Naive thymus-derived CD4-positive, alpha-beta T cell (primary cell): ENCODE data around the gene MAP6. TPM values are rescaled to one million over a fixed set of nuclear protein-coding genes. Genes with fewer than 3 reads are reported as not detected.

ENCODE experiments used
- ATAC-seq: fragments of 150-1000 bp; cut with Tn5 transposase; 2 replicates; pipeline ENCODE4 v1.10.0; 2021; ENCODE audit warnings: mild to moderate bottlenecking, moderate library complexity
- CTCF ChIA-PET: fragments of 350-600 bp; sonication (Branson Sonifier 250); formaldehyde crosslinking; loops from one replicate; lab custom pipeline; 2021; ENCODE audit warnings: antibody characterized with exemption; lab: Charles Lee
- POLR2A ChIA-PET: fragments of 350-600 bp; sonication (Branson Sonifier 250); formaldehyde crosslinking; loops from one replicate; lab custom pipeline; 2021; ENCODE audit warnings: antibody characterized with exemption, inconsistent platforms; lab: Charles Lee
- DNase-seq, 9 donors: peaks; one replicate each; pipeline versions ENCODE4 v3.0.0 to v3.0.0-alpha.2; 2020 to 2022; ENCODE audit warnings: mixed read lengths in 1 of 9
- H3K27ac ChIP-seq: one replicate; pipeline ENCODE4 v1.7.0; 2013; ENCODE audit warnings: mild to moderate bottlenecking, low read depth, low read length, moderate library complexity
- H3K27me3 ChIP-seq, 2 donors: one replicate each; pipeline ENCODE4 v1.7.0; 2013; ENCODE audit warnings: low read length in 2 of 2, mild to moderate bottlenecking in 2 of 2, moderate library complexity in 2 of 2; ENCODE audit not compliant: control insufficient read depth in 2 of 2, insufficient read depth in 2 of 2
- H3K36me3 ChIP-seq, 3 experiments: 1 replicate in 2 of 3; 2 replicates in 1 of 3; pipeline ENCODE4 v1.7.0; 2013; ENCODE audit warnings: low read length in 3 of 3, mild to moderate bottlenecking in 3 of 3, moderate library complexity in 1 of 3; ENCODE audit not compliant: insufficient read depth in 3 of 3, control insufficient read depth in 2 of 3
- H3K4me1 ChIP-seq, 2 donors: one replicate each; pipeline ENCODE4 v1.7.0; 2013; ENCODE audit warnings: low read length in 2 of 2, mild to moderate bottlenecking in 2 of 2, moderate library complexity in 1 of 2; ENCODE audit not compliant: control insufficient read depth in 2 of 2, insufficient read depth in 2 of 2
- H3K4me3 ChIP-seq: 2 replicates; pipeline ENCODE4 v1.7.0; 2013; ENCODE audit warnings: mild to moderate bottlenecking, low read length
- H3K9me3 ChIP-seq, 3 experiments: 1 replicate in 2 of 3; 2 replicates in 1 of 3; pipeline ENCODE4 v1.7.0; 2013; ENCODE audit warnings: low read length in 3 of 3; ENCODE audit not compliant: control insufficient read depth in 2 of 3
- H3K27ac Mint-ChIP-seq, 9 donors: one replicate each; pipeline ENCODE4 v1.8.0; 2020 to 2022; ENCODE audit warnings: mixed read lengths in 9 of 9, mild to moderate bottlenecking in 8 of 9, moderate library complexity in 5 of 9, inconsistent platforms in 2 of 9
- H3K27me3 Mint-ChIP-seq, 5 donors: one replicate each; pipeline ENCODE4 v1.8.0; 2021 to 2022; ENCODE audit warnings: mixed read lengths in 5 of 5, mild to moderate bottlenecking in 1 of 5
- H3K36me3 Mint-ChIP-seq, 5 donors: one replicate each; pipeline ENCODE4 v1.8.0; 2020 to 2022; ENCODE audit warnings: mixed read lengths in 5 of 5, mild to moderate bottlenecking in 3 of 5, inconsistent platforms in 1 of 5
- H3K4me1 Mint-ChIP-seq, 7 donors: one replicate each; pipeline ENCODE4 v1.8.0; 2020 to 2022; ENCODE audit warnings: mixed read lengths in 7 of 7, mild to moderate bottlenecking in 3 of 7, inconsistent platforms in 1 of 7
- H3K4me3 Mint-ChIP-seq, 10 donors: one replicate each; pipeline ENCODE4 v1.8.0; 2020 to 2022; ENCODE audit warnings: mild to moderate bottlenecking in 10 of 10, mixed read lengths in 10 of 10, moderate library complexity in 6 of 10, inconsistent platforms in 2 of 10
- H3K9me3 Mint-ChIP-seq, 11 donors: one replicate each; pipeline ENCODE4 v1.8.0; 2020 to 2022; ENCODE audit warnings: mixed read lengths in 11 of 11, mild to moderate bottlenecking in 4 of 11, inconsistent platforms in 1 of 11, moderate library complexity in 1 of 11
- intact Hi-C, 2 donors: fragments of 100-400 bp; cut with micrococcal nuclease; formaldehyde crosslinking; loops; one replicate each; pipeline ENCODE4 v1.15.1; 2023
- polyA plus RNA-seq, 2 donors: library from polyadenylated mRNA; unstranded; fragments of 300-500 nt; fragmentation: Illumina TruSeq; gene quantifications; one replicate each; pipeline ENCODE4 v1.2.3, GENCODE V29; 2021
- total RNA-seq, 6 experiments: library from RNA in 5 of 6; stranded (reverse) in 5 of 6; gene quantifications; 1 replicate in 5 of 6; 2 replicates in 1 of 6; pipeline ENCODE4 v1.2.3 and lab custom pipeline; 2021 to 2026

MAP6 gene
- total and polyA plus RNA-seq, 7 experiments from 2014 or later = 2.7 TPM; not detected in 6

GRCh38 chr11:75574698-75575602, 93.9 kb downstream of the MAP6 start:
- ChIA-PET CTCF (interaction anchor here (0.6 to 1.1 kb wide), 3 partner anchors 13 to 130 kb away, joined by 3 to 8 read pairs (median 4); partner anchors contain the start of gene SERPINH1), POLR2A (interaction anchor here (1.3 kb wide), 1 partner anchor 13 kb away, joined by 4 read pairs; the partner anchor contains the start of gene SERPINH1)
- H3K27me3 Mint-ChIP-seq = peaks cover 0 to 8% (median under 1%) of the 10 kb centered on the region in 5 donors
- DNase-seq = no peak
- H3K4me3 Mint-ChIP-seq = no peak overlapping the region
- Histone ChIP-seq H3K36me3 (peaks cover 0 to 34% (median 2%) of the 10 kb centered on the region in 3 experiments), H3K9me3 (no peaks in the 10 kb centered on the region), H3K4me3 (no peak overlapping the region), H3K27me3 (no peaks in the 10 kb centered on the region), H3K4me1 (no peaks in the 10 kb centered on the region), H3K27ac (no peak overlapping the region)
- intact Hi-C loops = no loop called here
- no peak overlapping the region for H3K27ac Mint-ChIP-seq
- no peak for ATAC-seq
- H3K4me1 Mint-ChIP-seq = peaks cover 0 to 12% (median 0%) of the 10 kb centered on the region in 7 donors
- peaks cover 0 to 5% (median 0%) of the 10 kb centered on the region in 5 donors for H3K36me3 Mint-ChIP-seq
- H3K9me3 Mint-ChIP-seq = no peaks in the 10 kb centered on the region

GRCh38 chr11:75572744-75573143, 96.1 kb downstream of the MAP6 start:
- H3K4me3 Mint-ChIP-seq = no peak overlapping the region
- H3K27me3 Mint-ChIP-seq = peaks cover 0 to 3% (median 0%) of the 10 kb centered on the region in 5 donors
- peak overlapping the region in 1 of 9 donors; percentile 4 for H3K27ac Mint-ChIP-seq
- DNase-seq (no peak), ATAC-seq (no peak)
- Histone ChIP-seq H3K4me3 (no peak overlapping the region), H3K27me3 (no peaks in the 10 kb centered on the region), H3K9me3 (no peaks in the 10 kb centered on the region), H3K36me3 (peaks cover 0 to 53% (median 8%) of the 10 kb centered on the region in 3 experiments), H3K27ac (no peak overlapping the region), H3K4me1 (no peaks in the 10 kb centered on the region)
- POLR2A ChIA-PET = no interaction called here
- peaks cover 0 to 12% (median 0%) of the 10 kb centered on the region in 7 donors for H3K4me1 Mint-ChIP-seq
- CTCF ChIA-PET = interaction anchor here (1.3 kb wide), 1 partner anchor 10 kb away, joined by 3 read pairs; no protein-coding TSS in a partner anchor
- peaks cover 0 to 10% (median 7%) of the 10 kb centered on the region in 5 donors for H3K36me3 Mint-ChIP-seq
- intact Hi-C loops = no loop called here
- H3K9me3 Mint-ChIP-seq = no peaks in the 10 kb centered on the region

DNA sequence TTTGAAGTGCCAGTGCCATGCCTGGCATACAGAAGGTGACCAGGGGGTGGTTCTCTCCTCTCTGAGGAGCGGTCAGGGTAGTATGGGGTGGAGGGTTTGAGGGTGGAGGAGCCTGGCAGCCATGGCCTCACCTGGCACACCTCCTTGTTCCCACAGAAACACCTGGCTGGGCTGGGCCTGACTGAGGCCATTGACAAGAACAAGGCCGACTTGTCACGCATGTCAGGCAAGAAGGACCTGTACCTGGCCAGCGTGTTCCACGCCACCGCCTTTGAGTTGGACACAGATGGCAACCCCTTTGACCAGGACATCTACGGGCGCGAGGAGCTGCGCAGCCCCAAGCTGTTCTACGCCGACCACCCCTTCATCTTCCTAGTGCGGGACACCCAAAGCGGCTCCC, 97.2 kb downstream of the MAP6 start:
- H3K27me3 Mint-ChIP-seq = peaks cover 0 to 3% (median 0%) of the 10 kb centered on the region in 5 donors

DNA sequence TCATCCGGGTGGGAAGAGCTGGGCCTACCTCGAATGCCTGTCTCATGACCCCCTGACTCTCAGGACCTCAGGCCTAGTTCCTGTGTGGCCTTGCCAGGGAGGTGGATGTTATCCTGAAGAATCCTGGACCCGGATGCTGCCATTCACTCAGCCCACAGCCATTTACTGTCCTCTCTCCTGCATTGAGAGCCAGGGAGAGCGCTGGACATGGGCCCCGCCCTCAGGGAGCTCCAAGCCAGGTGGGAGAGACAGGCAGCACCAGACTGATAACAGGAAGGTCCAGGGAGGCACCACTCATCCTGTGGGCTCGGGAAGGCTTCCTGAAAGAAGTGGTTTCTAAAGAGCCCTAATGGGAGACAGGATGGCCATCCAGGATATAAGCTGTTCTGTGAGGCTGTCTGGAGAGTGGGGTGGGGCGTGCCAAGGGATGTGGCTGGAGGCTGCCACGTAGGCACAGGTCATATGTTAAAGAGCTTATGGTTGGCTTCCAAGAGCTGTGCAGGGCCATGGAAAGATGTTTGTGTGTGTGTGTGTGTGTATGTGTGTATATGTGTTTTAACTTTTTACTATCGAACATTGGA, 98.2 kb downstream of the MAP6 start:
- DNase-seq = no peak
- H3K4me3 Mint-ChIP-seq = no peak overlapping the region
- Histone ChIP-seq H3K27ac (no peak overlapping the region), H3K27me3 (no peaks in the 10 kb centered on the region), H3K36me3 (peaks cover 0 to 63% (median 8%) of the 10 kb centered on the region in 3 experiments), H3K9me3 (no peaks in the 10 kb centered on the region), H3K4me1 (no peaks in the 10 kb centered on the region), H3K4me3 (no peak overlapping the region)
- POLR2A ChIA-PET = no interaction called here
- no peaks in the 10 kb centered on the region for H3K9me3 Mint-ChIP-seq
- H3K27ac Mint-ChIP-seq = peak overlapping the region in 2 of 9 donors; percentile 54 to 91
- CTCF ChIA-PET = interaction anchor here (0.6 to 1.3 kb wide), 2 partner anchors 12 to 52 kb away, joined by 4 to 6 read pairs; no protein-coding TSS in a partner anchor
- H3K27me3 Mint-ChIP-seq = no peaks in the 10 kb centered on the region
- peaks cover 0 to 5% (median 2%) of the 10 kb centered on the region in 7 donors for H3K4me1 Mint-ChIP-seq
- no peak for ATAC-seq
- intact Hi-C loops = no loop called here
- H3K36me3 Mint-ChIP-seq = peaks cover 0 to 10% (median 8%) of the 10 kb centered on the region in 5 donors

More for the DNA sequence above, 97.2 kb downstream of the MAP6 start:
- peaks cover 0 to 10% (median 8%) of the 10 kb centered on the region in 5 donors for H3K36me3 Mint-ChIP-seq
- no peak overlapping the region for H3K4me3 ChIP-seq
- DNase-seq (no peak), ATAC-seq (no peak)
- ChIA-PET CTCF (no interaction called here), POLR2A (no interaction called here)
- peak overlapping the region in 2 of 9 donors; percentile 5 to 25 for H3K27ac Mint-ChIP-seq
- H3K9me3 Mint-ChIP-seq = no peaks in the 10 kb centered on the region
- no peaks in the 10 kb centered on the region for H3K27me3 ChIP-seq
- intact Hi-C loops = no loop called here
- H3K27ac ChIP-seq = no peak overlapping the region
- H3K4me1 Mint-ChIP-seq = peaks cover 0 to 10% (median 0%) of the 10 kb centered on the region in 7 donors
- no peaks in the 10 kb centered on the region for H3K4me1 ChIP-seq
- peaks cover 0 to 62% (median 8%) of the 10 kb centered on the region in 3 experiments for H3K36me3 ChIP-seq
- H3K9me3 ChIP-seq = no peaks in the 10 kb centered on the region
- no peak overlapping the region for H3K4me3 Mint-ChIP-seq

DNA sequence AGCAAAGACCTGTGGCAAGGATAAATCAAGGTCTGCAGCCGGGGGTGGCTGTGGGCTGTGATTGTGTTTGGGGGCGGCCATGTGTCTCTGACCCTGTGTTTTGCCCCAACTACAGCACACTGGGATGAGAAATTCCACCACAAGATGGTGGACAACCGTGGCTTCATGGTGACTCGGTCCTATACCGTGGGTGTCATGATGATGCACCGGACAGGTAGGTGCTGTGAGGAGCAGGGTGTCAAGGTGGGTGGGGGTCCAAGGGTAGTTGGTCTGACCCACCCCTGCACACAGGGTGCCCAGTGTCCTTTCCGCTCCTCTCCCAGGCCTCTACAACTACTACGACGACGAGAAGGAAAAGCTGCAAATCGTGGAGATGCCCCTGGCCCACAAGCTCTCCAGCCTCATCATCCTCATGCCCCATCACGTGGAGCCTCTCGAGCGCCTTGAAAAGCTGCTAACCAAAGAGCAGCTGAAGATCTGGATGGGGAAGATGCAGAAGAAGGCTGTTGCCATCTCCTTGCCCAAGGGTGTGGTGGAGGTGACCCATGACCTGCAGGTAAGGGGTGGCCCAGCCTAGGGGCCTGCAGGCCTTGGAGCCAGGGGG, 100.1 kb downstream of the MAP6 start:
- H3K4me3 ChIP-seq = no peak overlapping the region
- DNase-seq (no peak), ATAC-seq (no peak)
- intact Hi-C loops = loop anchor here in 1 of 2 donors (10.0 kb wide), 2 partner anchors 246 to 1174 kb away; partner anchors contain the start of genes PGM2L1 and UVRAG
- H3K36me3 ChIP-seq = peaks cover 0 to 63% (median 8%) of the 10 kb centered on the region in 3 experiments
- ChIA-PET CTCF (interaction anchor here (0.9 to 1.4 kb wide), 2 partner anchors 20 to 36 kb away, joined by 3 to 6 read pairs; no protein-coding TSS in a partner anchor), POLR2A (no interaction called here)
- Mint-ChIP-seq H3K9me3 (no peaks in the 10 kb centered on the region), H3K27ac (no peak overlapping the region), H3K4me3 (peak overlapping the region in 1 of 10 donors; percentile 29), H3K4me1 (peaks cover 2 to 22% (median 7%) of the 10 kb centered on the region in 7 donors), H3K27me3 (no peaks in the 10 kb centered on the region), H3K36me3 (peaks cover 0 to 10% (median 8%) of the 10 kb centered on the region in 5 donors)
- peaks cover 0 to 2% of the 10 kb centered on the region in 2 donors for H3K4me1 ChIP-seq
- no peaks in the 10 kb centered on the region for H3K9me3 ChIP-seq
- H3K27ac ChIP-seq = no peak overlapping the region
- H3K27me3 ChIP-seq = no peaks in the 10 kb centered on the region

GRCh38 chr11:75567971-75568370, 100.9 kb downstream of the MAP6 start:
- POLR2A ChIA-PET = no interaction called here
- intact Hi-C loops = loop anchor here in 1 of 2 donors (10.0 kb wide), 2 partner anchors 247 to 1173 kb away; partner anchors contain the start of genes PGM2L1 and UVRAG
- H3K36me3 Mint-ChIP-seq = peaks cover 0 to 10% (median 8%) of the 10 kb centered on the region in 5 donors
- no peak for DNase-seq
- H3K9me3 Mint-ChIP-seq = no peaks in the 10 kb centered on the region
- H3K9me3 ChIP-seq = no peaks in the 10 kb centered on the region
- H3K27ac ChIP-seq = no peak overlapping the region
- H3K27ac Mint-ChIP-seq = no peak overlapping the region
- peaks cover 0 to 58% (median 8%) of the 10 kb centered on the region in 3 experiments for H3K36me3 ChIP-seq
- no peaks in the 10 kb centered on the region for H3K27me3 Mint-ChIP-seq
- H3K4me1 ChIP-seq = peaks cover 6 to 10% of the 10 kb centered on the region in 2 donors
- no peak for ATAC-seq
- peaks cover 9 to 30% (median 15%) of the 10 kb centered on the region in 7 donors for H3K4me1 Mint-ChIP-seq
- no peak overlapping the region for H3K4me3 ChIP-seq
- no peaks in the 10 kb centered on the region for H3K27me3 ChIP-seq
- H3K4me3 Mint-ChIP-seq = no peak overlapping the region
- CTCF ChIA-PET = interaction anchor here (0.9 to 1.4 kb wide), 2 partner anchors 19 to 35 kb away, joined by 3 to 6 read pairs; no protein-coding TSS in a partner anchor
